Osteoblast (primary cell): ENCODE data around the gene SGO2. TPM values are rescaled to one million over a fixed set of nuclear protein-coding genes. Genes with fewer than 3 reads are reported as not detected.

Source experiments
- DNase-seq: peaks from one replicate; pipeline ENCODE4 v3.0.0; 2011; ENCODE audit warnings: low spot score, mixed read lengths; ENCODE audit not compliant: insufficient read length; ENCODE audit errors: missing footprints
- H2AFZ ChIP-seq: 2 replicates; pipeline ENCODE4 v1.6.0; 2011; ENCODE audit warnings: mild to moderate bottlenecking, low read length
- H3K27ac ChIP-seq: 2 replicates; pipeline ENCODE4 v1.5.1; 2011; ENCODE audit warnings: mild to moderate bottlenecking, low read depth, low read length, moderate library complexity
- H3K27me3 ChIP-seq: 2 replicates; pipeline ENCODE4 v1.6.0; 2012; ENCODE audit warnings: mild to moderate bottlenecking, control low read depth, inconsistent platforms, low read length, moderate library complexity; ENCODE audit not compliant: insufficient read depth
- H3K36me3 ChIP-seq: 2 replicates; pipeline ENCODE4 v1.5.1; 2011; ENCODE audit warnings: mild to moderate bottlenecking, low read length, control low read depth, moderate library complexity; ENCODE audit not compliant: insufficient read depth
- H3K4me1 ChIP-seq: 2 replicates; pipeline ENCODE4 v1.5.1; 2011; ENCODE audit warnings: mild to moderate bottlenecking, low read length, control low read depth, moderate library complexity; ENCODE audit not compliant: insufficient read depth
- H3K4me2 ChIP-seq: 2 replicates; pipeline ENCODE4 v1.6.0; 2011; ENCODE audit warnings: mild to moderate bottlenecking, low read length; ENCODE audit not compliant: insufficient read depth
- H3K4me3 ChIP-seq: fragments of 200-600 bp; sonication (generic); 3 replicates; pipeline ENCODE4 v1.5.1; 2012; ENCODE audit warnings: mild to moderate bottlenecking, low read length, inconsistent platforms; ENCODE audit not compliant: insufficient read depth
- H3K79me2 ChIP-seq: 2 replicates; pipeline ENCODE4 v1.6.0; 2012; ENCODE audit warnings: mild to moderate bottlenecking, low read length, control low read depth, inconsistent platforms; ENCODE audit not compliant: insufficient read depth
- H3K9me3 ChIP-seq: 2 replicates; pipeline ENCODE4 v1.5.1; 2011; ENCODE audit warnings: low read depth, low read length, control low read depth
- H4K20me1 ChIP-seq: 2 replicates; pipeline ENCODE4 v1.6.0; 2012; ENCODE audit warnings: mild to moderate bottlenecking, low read length, control low read depth; ENCODE audit not compliant: insufficient read depth
- total RNA-seq: library from RNA; depleted of rRNA; stranded (reverse); fragments of >200 nt; gene quantifications from 2 replicates; pipeline ENCODE4 v1.2.3, GENCODE V29; 2012
- TF ChIP-seq, protein P1 (sequence below): IDR thresholded peaks from 2 replicates; pipeline ENCODE4 v1.5.1; 2011; ENCODE audit warnings: mild to moderate bottlenecking, low read depth, low read length, moderate library complexity; ENCODE audit errors: extremely low read depth

SGO2 gene
- total RNA-seq, 1 donor, result 4.0 TPM

DNA sequence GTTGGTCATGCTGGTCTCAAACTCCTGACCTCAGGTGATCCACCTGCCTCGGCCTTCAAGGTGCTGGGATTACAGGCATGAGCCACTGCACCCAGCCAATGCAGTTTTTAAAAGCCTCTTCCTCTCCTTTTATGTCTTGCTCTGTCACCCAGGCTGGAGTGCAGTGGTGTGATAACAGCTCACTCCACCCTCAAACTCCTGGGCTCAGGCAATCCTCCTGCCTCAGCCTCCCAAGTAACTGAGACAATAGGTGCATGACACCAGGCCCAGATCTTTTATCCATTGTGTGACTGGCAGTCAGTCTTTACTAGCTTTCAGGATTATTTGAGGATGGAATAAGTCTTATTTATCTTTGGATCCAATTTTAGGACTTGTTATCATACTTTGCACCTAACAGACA, 29.3 kb upstream of the SGO2 start:
- no peaks in the 10 kb centered on the region for H3K4me1 ChIP-seq
- peaks cover 17% of the 10 kb centered on the region for H3K36me3 ChIP-seq
- H3K9me3 ChIP-seq, result no peaks in the 10 kb centered on the region
- H4K20me1 ChIP-seq, result no peaks in the 10 kb centered on the region
- no peak overlapping the region for H3K27ac ChIP-seq
- no peak overlapping the region for H2AFZ ChIP-seq
- no peak overlapping the region for H3K4me2 ChIP-seq
- TF ChIP-seq, protein P1, sequence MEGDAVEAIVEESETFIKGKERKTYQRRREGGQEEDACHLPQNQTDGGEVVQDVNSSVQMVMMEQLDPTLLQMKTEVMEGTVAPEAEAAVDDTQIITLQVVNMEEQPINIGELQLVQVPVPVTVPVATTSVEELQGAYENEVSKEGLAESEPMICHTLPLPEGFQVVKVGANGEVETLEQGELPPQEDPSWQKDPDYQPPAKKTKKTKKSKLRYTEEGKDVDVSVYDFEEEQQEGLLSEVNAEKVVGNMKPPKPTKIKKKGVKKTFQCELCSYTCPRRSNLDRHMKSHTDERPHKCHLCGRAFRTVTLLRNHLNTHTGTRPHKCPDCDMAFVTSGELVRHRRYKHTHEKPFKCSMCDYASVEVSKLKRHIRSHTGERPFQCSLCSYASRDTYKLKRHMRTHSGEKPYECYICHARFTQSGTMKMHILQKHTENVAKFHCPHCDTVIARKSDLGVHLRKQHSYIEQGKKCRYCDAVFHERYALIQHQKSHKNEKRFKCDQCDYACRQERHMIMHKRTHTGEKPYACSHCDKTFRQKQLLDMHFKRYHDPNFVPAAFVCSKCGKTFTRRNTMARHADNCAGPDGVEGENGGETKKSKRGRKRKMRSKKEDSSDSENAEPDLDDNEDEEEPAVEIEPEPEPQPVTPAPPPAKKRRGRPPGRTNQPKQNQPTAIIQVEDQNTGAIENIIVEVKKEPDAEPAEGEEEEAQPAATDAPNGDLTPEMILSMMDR, result no peak
- no peak for DNase-seq
- H3K79me2 ChIP-seq, result no peaks in the 10 kb centered on the region
- H3K4me3 ChIP-seq, result no peak overlapping the region
- H3K27me3 ChIP-seq, result no peaks in the 10 kb centered on the region

DNA sequence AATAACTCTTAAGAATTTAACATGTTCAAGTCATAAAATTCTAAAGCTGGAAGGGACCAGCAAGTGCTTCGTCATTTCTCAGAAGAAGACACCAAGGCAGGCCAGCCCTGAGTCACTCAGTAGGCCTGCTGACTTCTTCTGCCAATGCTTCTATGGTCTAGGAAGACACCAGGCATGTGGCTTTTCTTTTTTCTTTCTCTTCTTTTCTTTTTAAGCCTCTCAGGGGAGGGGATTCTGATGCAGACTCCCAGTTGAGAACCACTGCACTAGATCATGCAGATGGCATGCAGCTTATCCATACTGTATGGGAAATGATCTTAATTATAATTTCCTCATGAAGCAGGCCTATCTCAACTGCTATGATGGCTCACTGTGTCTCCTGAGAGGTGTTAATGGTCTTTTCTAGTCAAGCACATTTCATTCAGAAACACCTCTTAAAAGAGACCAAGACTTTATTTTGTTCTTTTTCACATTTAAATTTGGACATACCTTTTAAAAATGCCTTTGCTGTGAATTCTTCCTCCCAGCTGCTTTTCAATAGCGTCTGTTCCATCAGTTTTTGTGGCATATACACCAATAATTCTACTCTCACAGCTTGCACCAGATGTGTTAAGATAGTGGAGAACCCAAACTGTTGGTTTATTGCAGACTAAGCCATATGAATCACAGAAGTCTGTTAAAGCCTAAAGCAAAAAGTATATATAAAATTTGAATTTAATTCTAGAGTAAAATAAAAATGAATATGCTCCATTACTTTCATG, 27.4 kb upstream of the SGO2 start:
- H3K4me3 ChIP-seq, result no peak overlapping the region
- peaks cover 8% of the 10 kb centered on the region for H3K79me2 ChIP-seq
- TF ChIP-seq, protein P1, result no peak
- no peaks in the 10 kb centered on the region for H4K20me1 ChIP-seq
- H3K4me1 ChIP-seq, result no peaks in the 10 kb centered on the region
- H3K4me2 ChIP-seq, result no peak overlapping the region
- no peaks in the 10 kb centered on the region for H3K9me3 ChIP-seq
- H2AFZ ChIP-seq, result no peak overlapping the region
- H3K27me3 ChIP-seq, result no peaks in the 10 kb centered on the region
- H3K27ac ChIP-seq, result no peak overlapping the region
- DNase-seq, result peak; percentile 75
- H3K36me3 ChIP-seq, result peaks cover 9% of the 10 kb centered on the region

DNA sequence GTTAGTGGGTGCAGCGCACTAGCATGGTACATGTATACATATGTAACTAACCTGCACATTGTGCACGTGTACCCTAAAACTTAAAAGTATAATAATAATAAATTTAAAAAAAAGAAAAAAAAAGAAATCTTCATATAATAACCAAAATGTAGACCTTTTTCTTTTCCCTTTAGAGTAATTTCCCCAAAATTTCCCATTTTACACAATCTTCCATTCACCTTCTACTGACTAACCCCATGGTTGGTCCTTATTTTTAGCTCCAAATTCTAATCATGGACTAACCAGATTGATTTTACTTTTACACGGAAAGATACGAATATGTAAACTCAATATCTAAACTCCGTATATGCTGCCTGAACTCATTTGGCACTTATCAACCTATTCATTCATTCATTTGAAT, 23.8 kb upstream of the SGO2 start:
- Histone ChIP-seq H3K79me2 (peaks cover 8% of the 10 kb centered on the region), H3K36me3 (peaks cover 4% of the 10 kb centered on the region), H3K27ac (no peak overlapping the region), H3K9me3 (no peaks in the 10 kb centered on the region), H4K20me1 (no peaks in the 10 kb centered on the region), H2AFZ (no peak overlapping the region), H3K4me1 (no peaks in the 10 kb centered on the region), H3K4me3 (no peak overlapping the region), H3K27me3 (no peaks in the 10 kb centered on the region), H3K4me2 (no peak overlapping the region)
- DNase-seq, result no peak
- TF ChIP-seq, protein P1, result no peak

DNA sequence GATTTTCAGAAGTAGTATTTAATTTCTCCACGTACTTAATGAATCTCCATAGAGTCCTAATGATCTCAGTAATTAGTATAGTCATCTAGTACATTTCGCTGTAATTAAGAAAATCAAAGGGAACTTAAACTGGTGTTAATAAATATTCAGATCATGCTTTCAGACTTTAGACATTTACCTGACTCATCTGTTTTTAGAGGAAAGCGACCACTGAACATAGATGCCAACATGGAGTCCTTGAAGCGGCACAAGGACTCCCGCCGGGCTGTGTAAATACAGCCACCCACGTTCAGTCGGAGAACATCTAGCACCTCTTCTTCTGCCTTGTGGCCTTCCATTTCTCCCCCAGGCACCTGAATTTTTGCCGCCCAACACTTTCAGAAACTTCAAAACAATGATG, 19.3 kb upstream of the SGO2 start:
- no peak for DNase-seq
- no peaks in the 10 kb centered on the region for H3K9me3 ChIP-seq

More for the DNA sequence above, 19.3 kb upstream of the SGO2 start:
- H3K36me3 ChIP-seq, result peaks cover 4% of the 10 kb centered on the region
- no peak overlapping the region for H3K4me2 ChIP-seq
- H3K27me3 ChIP-seq, result no peaks in the 10 kb centered on the region
- H3K4me3 ChIP-seq, result no peak overlapping the region
- TF ChIP-seq, protein P1, result no peak
- H3K27ac ChIP-seq, result no peak overlapping the region
- peaks cover 25% of the 10 kb centered on the region for H3K79me2 ChIP-seq
- no peaks in the 10 kb centered on the region for H4K20me1 ChIP-seq
- H3K4me1 ChIP-seq, result peaks cover 11% of the 10 kb centered on the region
- no peak overlapping the region for H2AFZ ChIP-seq
